ENCODE measurements around the gene MLH3.

MLH3 gene

GRCh38 chr14:75067212-75067611, 15.9 kb upstream of the MLH3 start:
- DNase-seq (ENCODE audit: low read depth, low spot score) = no peak

GRCh38 chr14:75066691-75067090, 15.4 kb upstream of the MLH3 start:
- DNase-seq (ENCODE audit: low read depth, low spot score) = no peak

GRCh38 chr14:75064205-75064567, 12.9 kb upstream of the MLH3 start:
- no peak for DNase-seq (ENCODE audit: low read depth, low spot score)

GRCh38 chr14:75063491-75064204, 12.4 kb upstream of the MLH3 start, which contains the start of gene ACYP1:
ACYP1 (minus strand) TSS chr14:75064024; CDS start chr14:75063553, 471 bp downstream.
- DNase-seq (ENCODE audit: low read depth, low spot score) = peak; percentile 97

- DNase-seq (ENCODE audit: low read depth, low spot score) = no peak
These were observed 11.7 kb upstream of the MLH3 start for GRCh38 chr14:75063013-75063412.

- no peak for DNase-seq (ENCODE audit: low read depth, low spot score)
These were observed 9.2 kb upstream of the MLH3 start for GRCh38 chr14:75060420-75060819.

GRCh38 chr14:75059642-75060041, 8.4 kb upstream of the MLH3 start:
- no peak for DNase-seq (ENCODE audit: low read depth, low spot score)

- no peak for DNase-seq (ENCODE audit: low read depth, low spot score)
These were observed 3.2 kb upstream of the MLH3 start for GRCh38 chr14:75054421-75054820.

- DNase-seq (ENCODE audit: low read depth, low spot score) = no peak
These were observed 2.4 kb upstream of the MLH3 start for GRCh38 chr14:75053396-75054291.

- DNase-seq (ENCODE audit: low read depth, low spot score) = no peak
These were observed 261 bp upstream of the MLH3 start for GRCh38 chr14:75051556-75051899.

- no peak for DNase-seq (ENCODE audit: low read depth, low spot score)
These were observed 1.5 kb downstream of the MLH3 start for GRCh38 chr14:75049731-75050201.

GRCh38 chr14:75049136-75049535, 2.1 kb downstream of the MLH3 start:
- no peak for DNase-seq (ENCODE audit: low read depth, low spot score)

GRCh38 chr14:75048101-75048500, 3.2 kb downstream of the MLH3 start:
- no peak for DNase-seq (ENCODE audit: low read depth, low spot score)

GRCh38 chr14:75047506-75047905, 3.8 kb downstream of the MLH3 start:
- no peak for DNase-seq (ENCODE audit: low read depth, low spot score)

- DNase-seq (ENCODE audit: low read depth, low spot score) = no peak
These were observed 4.4 kb downstream of the MLH3 start for GRCh38 chr14:75046899-75047298.

- DNase-seq (ENCODE audit: low read depth, low spot score) = no peak
These were observed 5.0 kb downstream of the MLH3 start for GRCh38 chr14:75046275-75046674.

- DNase-seq (ENCODE audit: low read depth, low spot score) = no peak
These were observed 6.5 kb downstream of the MLH3 start for GRCh38 chr14:75044752-75045151.

GRCh38 chr14:75044322-75044721, 6.9 kb downstream of the MLH3 start:
- DNase-seq (ENCODE audit: low read depth, low spot score) = no peak

- no peak for DNase-seq (ENCODE audit: low read depth, low spot score)
These were observed 9.2 kb downstream of the MLH3 start for GRCh38 chr14:75042035-75042434.

- DNase-seq (ENCODE audit: low read depth, low spot score) = no peak
These were observed 9.7 kb downstream of the MLH3 start for GRCh38 chr14:75041613-75042012.

- no peak for DNase-seq (ENCODE audit: low read depth, low spot score)
These were observed 10.3 kb downstream of the MLH3 start for GRCh38 chr14:75040959-75041358.

GRCh38 chr14:75040507-75040906, 10.8 kb downstream of the MLH3 start:
- DNase-seq (ENCODE audit: low read depth, low spot score) = no peak

GRCh38 chr14:75032939-75033338, 18.3 kb downstream of the MLH3 start:
- DNase-seq (ENCODE audit: low read depth, low spot score) = no peak
